HepG2 (cell line): Measurements from ENCODE around the gene FGF23. TPM values are rescaled to one million over a fixed set of nuclear protein-coding genes. Genes with fewer than 3 reads are reported as not detected.

Experiments
- ATAC-seq: fragments of 200-7000 bp; cut with Tn5 transposase; 3 replicates; pipeline ENCODE4 v1.9.1; 2020; ENCODE audit warnings: mild to moderate bottlenecking, moderate library complexity
- BruUV-seq: library from RNA; stranded (reverse); fragments of 400-500 nt; replicated peaks from 2 replicates; lab custom pipeline; 2021; lab: Mats Ljungman, UMichigan
- CTCF ChIA-PET: fragments of 300-600 bp; formaldehyde crosslinking; extraction: SDS; loops from one replicate; lab custom pipeline; 2021; ENCODE audit warnings: low total read pairs, inconsistent platforms, low intra/inter-chr PET ratio; lab: Yijun Ruan, JAX
- POLR2A ChIA-PET: fragments of 350-600 bp; sonication (Branson Sonifier 250); formaldehyde crosslinking; loops from one replicate; lab custom pipeline; 2020; ENCODE audit warnings: antibody characterized with exemption, inconsistent platforms; lab: Yijun Ruan, JAX
- DNase-seq: peaks from one replicate; pipeline ENCODE4 v3.0.0-alpha.2; 2015; ENCODE audit warnings: low spot score
- FAIRE-seq: peaks from 3 replicates; lab custom pipeline; 2011; peaks lifted over from hg19 to GRCh38; lab: Jason Lieb, UNC
- H2AFZ ChIP-seq: one replicate; pipeline ENCODE4 v1.6.1; 2011; ENCODE audit warnings: low read length, inconsistent platforms
- H3K27ac ChIP-seq: fragments of 300-600 bp; 3 replicates; pipeline ENCODE4 v1.8.0; 2011; ENCODE audit warnings: mixed run types, mild to moderate bottlenecking, mixed read lengths, low read length, inconsistent platforms; ENCODE audit not compliant: insufficient read depth; ENCODE audit errors: extremely low read length
- H3K27me3 ChIP-seq, 2 experiments: fragments of 200-600 bp in 1 of 2; 2 replicates in 1 of 2; 3 replicates in 1 of 2; pipeline versions ENCODE4 v1.6.0 to v1.8.0; 2011; ENCODE audit warnings: low read length in 2 of 2, mild to moderate bottlenecking in 2 of 2, moderate library complexity in 2 of 2, inconsistent platforms in 1 of 2; ENCODE audit not compliant: insufficient read depth in 2 of 2, control insufficient read depth in 1 of 2
- H3K36me3 ChIP-seq, 2 experiments: fragments of 200-600 bp in 1 of 2; replicated peaks in 1 of 2; 2 replicates in 1 of 2; 3 replicates in 1 of 2; pipeline versions ENCODE4 v1.5.1 to v1.8.0; 2011; ENCODE audit warnings: low read length in 2 of 2, inconsistent platforms in 1 of 2; ENCODE audit not compliant: insufficient read depth in 2 of 2, control insufficient read depth in 1 of 2
- H3K4me1 ChIP-seq: 2 replicates; pipeline ENCODE4 v1.5.1; 2012; ENCODE audit warnings: low read length, inconsistent platforms; ENCODE audit not compliant: insufficient read depth
- H3K4me2 ChIP-seq: 2 replicates; pipeline ENCODE4 v1.6.0; 2011; ENCODE audit warnings: low read depth, low read length, inconsistent platforms
- H3K4me3 ChIP-seq, 3 experiments: fragments of 200-600 bp in 1 of 3; sonication (generic), shearing (Covaris generic) in 1 of 3; replicated peaks in 1 of 3; 2 replicates each; pipeline ENCODE4 v1.5.1; 2011 to 2016; ENCODE audit warnings: low read length in 3 of 3, inconsistent platforms in 2 of 3, low read depth in 2 of 3, mild to moderate bottlenecking in 2 of 3, control low read depth in 1 of 3, mixed read lengths in 1 of 3; ENCODE audit not compliant: insufficient read depth in 1 of 3
- H3K79me2 ChIP-seq: one replicate; pipeline ENCODE4 v1.6.1; 2011; ENCODE audit warnings: low read length, inconsistent platforms; ENCODE audit not compliant: insufficient read depth
- H3K9ac ChIP-seq: 2 replicates; pipeline ENCODE4 v1.6.0; 2011; ENCODE audit warnings: mild to moderate bottlenecking, low read depth, low read length, inconsistent platforms; ENCODE audit not compliant: insufficient read depth
- H3K9me3 ChIP-seq: 2 replicates; pipeline ENCODE4 v1.5.1; 2012; ENCODE audit warnings: mild to moderate bottlenecking, low read length
- H4K20me1 ChIP-seq: 2 replicates; pipeline ENCODE4 v1.6.0; 2011; ENCODE audit warnings: inconsistent platforms, mild to moderate bottlenecking, low read length, moderate library complexity; ENCODE audit not compliant: insufficient read depth
- CREM ChIP-seq, 2 experiments: sonication (generic) in 1 of 2; formaldehyde crosslinking in 1 of 2; IDR thresholded peaks; 2 replicates each; pipeline versions ENCODE4 v1.4.0 to v1.6.1; 2016 to 2020; ENCODE audit warnings: antibody characterized with exemption in 1 of 2, mild to moderate bottlenecking in 1 of 2, missing genetic modification reagents in 1 of 2
- FOXA1 ChIP-seq, 2 experiments: fragments of 450-650 bp in 1 of 2; sonication (generic) in 1 of 2; formaldehyde crosslinking in 1 of 2; IDR thresholded peaks; 2 replicates each; pipeline versions ENCODE4 v1.4.0 to v1.6.1; 2016 to 2020; ENCODE audit warnings: missing genetic modification reagents in 1 of 2
- FOXA3 ChIP-seq: IDR thresholded peaks from 2 replicates; pipeline ENCODE4 v1.6.1; 2016; ENCODE audit warnings: missing genetic modification reagents, missing compliant biosample characterization
- GLI4 ChIP-seq: sonication (generic); formaldehyde crosslinking; IDR thresholded peaks from 2 replicates; pipeline ENCODE4 v1.5.1; 2020; ENCODE audit warnings: missing genetic modification reagents, mild to moderate bottlenecking, moderate library complexity, borderline replicate concordance
- KAT2B ChIP-seq: fragments of 150-350 bp; IDR thresholded peaks from 2 replicates; pipeline ENCODE4 v1.6.1; 2014; ENCODE audit warnings: low read depth, low read length, borderline replicate concordance
- SIX1 ChIP-seq: sonication (generic); formaldehyde crosslinking; IDR thresholded peaks from 2 replicates; pipeline ENCODE4 v1.4.0; 2020; ENCODE audit warnings: missing genetic modification reagents, borderline replicate concordance
- SKI ChIP-seq: fragments of 450-650 bp; IDR thresholded peaks from one replicate; pipeline ENCODE4 v1.6.1; 2018; ENCODE audit warnings: mild to moderate bottlenecking; ENCODE audit not compliant: partially characterized antibody
- TOPORS ChIP-seq: sonication (generic); formaldehyde crosslinking; IDR thresholded peaks from 2 replicates; pipeline ENCODE4 v1.8.0; 2023; ENCODE audit warnings: mild to moderate bottlenecking, missing genetic modification reagents
- ZFP41 ChIP-seq: sonication (generic); formaldehyde crosslinking; IDR thresholded peaks from 2 replicates; pipeline ENCODE4 v1.4.0; 2020; ENCODE audit warnings: mild to moderate bottlenecking, missing genetic modification reagents, borderline replicate concordance
- ZMYM3 ChIP-seq: sonication (generic); formaldehyde crosslinking; IDR thresholded peaks from 2 replicates; pipeline ENCODE4 v1.5.1; 2020; ENCODE audit warnings: mild to moderate bottlenecking, missing genetic modification reagents
- ZNF569 ChIP-seq: sonication (generic); formaldehyde crosslinking; IDR thresholded peaks from 2 replicates; pipeline ENCODE4 v1.5.0; 2020; ENCODE audit warnings: mild to moderate bottlenecking, missing genetic modification reagents, moderate library complexity, borderline replicate concordance
- ZNF770 ChIP-seq: sonication (generic); formaldehyde crosslinking; IDR thresholded peaks from 2 replicates; pipeline ENCODE4 v1.5.0; 2020; ENCODE audit warnings: mild to moderate bottlenecking, missing genetic modification reagents
- WGBS: methylation state at CpG from one replicate; pipeline ENCODE4 v1.1.6; 2017; ENCODE audit warnings: low lambda C conversion rate; 5-methylcytosine and 5-hydroxymethylcytosine counted together
- in situ Hi-C: cut with HindIII; loops from 2 replicates; pipeline ENCODE4 v1.10.0; 2017; ENCODE audit warnings: low pct_unique_long_range_greater_than_20kb; ENCODE audit not compliant: extremely low pct_ligation_motif_present
- intact Hi-C: fragments of 100-400 bp; cut with micrococcal nuclease; formaldehyde crosslinking; loops from one replicate; pipeline ENCODE4 v1.10.0; 2022; ENCODE audit not compliant: unreplicated experiment
- polyA plus RNA-seq, 8 experiments: library from polyadenylated mRNA; depleted of rRNA in 3 of 8; stranded (reverse) in 7 of 8; unstranded in 1 of 8; fragments of >200 nt; fragmentation: Illumina TruSeq in 4 of 8; extraction: Trizol in 4 of 8; gene quantifications; 2 replicates each; pipeline versions ENCODE4 v1.2.1 to v1.2.3, GENCODE V29; 2011 to 2016; ENCODE audit warnings: low read depth in 4 of 8, missing spikeins in 1 of 8, mixed read lengths in 1 of 8; ENCODE audit not compliant: insufficient read depth in 1 of 8
- total RNA-seq, 5 experiments: library from RNA; depleted of rRNA; stranded (reverse); fragments of >200 nt; fragmentation: Illumina TruSeq; extraction: Trizol; gene quantifications; 2 replicates each; pipeline ENCODE4 v1.2.3, GENCODE V29; 2016; ENCODE audit warnings: low read depth in 1 of 5
- TF ChIP-seq, protein P1 (sequence below): IDR thresholded peaks from 2 replicates; pipeline ENCODE4 v1.6.1; 2016; ENCODE audit warnings: control low read depth
- TF ChIP-seq, protein P2 (sequence below): IDR thresholded peaks from 2 replicates; pipeline ENCODE4 v1.6.1; 2012; ENCODE audit warnings: low read depth, low read length, improper control_type of control experiment
- TF ChIP-seq, protein P3 (sequence below): sonication (generic); formaldehyde crosslinking; IDR thresholded peaks from 2 replicates; pipeline ENCODE4 v1.5.0; 2020; ENCODE audit warnings: missing genetic modification reagents
- TF ChIP-seq, protein P4 (sequence below): sonication (generic); formaldehyde crosslinking; IDR thresholded peaks from 2 replicates; pipeline ENCODE4 v1.4.0; 2020; ENCODE audit warnings: missing genetic modification reagents, mild to moderate bottlenecking, borderline replicate concordance

The FGF23 gene
- total and polyA plus RNA-seq, 2 of the 13 experiments (the other 11 are each of a cell fraction or from before 2014, with no cell fraction given): not detected

DNA sequence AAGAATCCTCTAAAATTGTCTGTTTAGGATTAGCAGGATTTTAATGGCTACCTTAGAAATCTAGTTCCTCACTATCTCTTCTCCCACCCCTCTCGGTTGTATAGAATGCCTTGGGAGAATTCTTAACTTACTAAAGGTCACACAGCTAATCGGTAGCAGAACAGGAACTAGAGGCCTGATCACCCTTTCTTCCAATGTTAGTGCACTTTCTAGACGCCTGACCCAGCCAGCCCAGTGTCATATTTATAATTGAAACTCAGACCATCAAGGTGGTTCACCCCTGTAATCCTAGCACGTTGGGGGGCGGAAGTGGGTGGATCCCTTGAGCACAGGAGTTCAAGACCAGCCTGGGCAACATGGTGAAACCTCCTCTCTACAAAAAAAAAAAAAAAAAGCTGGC is 56.8 kb downstream of the FGF23 start:
- no peak overlapping the region for H3K9ac ChIP-seq
- 79% methylated on average over 5 of the region's 5 CpGs for WGBS
- ChIA-PET CTCF (no interaction called here), POLR2A (no interaction called here)
- H3K27me3 ChIP-seq: no peaks in the 10 kb centered on the region; a peak in 1 of 5 replicates
- BruUV-seq: no TSS peak
- no peak for ATAC-seq
- no peak for FAIRE-seq
- H3K36me3 ChIP-seq: no peaks in the 10 kb centered on the region
- no peak overlapping the region for H2AFZ ChIP-seq
- peaks cover 18% of the 10 kb centered on the region for H3K79me2 ChIP-seq
- no peak overlapping the region for H3K27ac ChIP-seq
- no peaks in the 10 kb centered on the region for H4K20me1 ChIP-seq
- H3K4me2 ChIP-seq: peak overlapping the region; percentile 71
- DNase-seq: no peak
- in situ Hi-C loops (no loop called here), intact Hi-C loops (no loop called here)
- no peaks in the 10 kb centered on the region for H3K9me3 ChIP-seq
- H3K4me3 ChIP-seq: peak overlapping the region in 2 of 3 experiments; percentile 86 to 87; a peak in 2 of 6 replicates
- peaks cover 31% of the 10 kb centered on the region for H3K4me1 ChIP-seq
- no peak for TF ChIP-seq SKI
- TF ChIP-seq ZNF770 (CRISPR knock-in tag): no peak
- TF ChIP-seq ZFP41: no peak
- no peak for TF ChIP-seq ZNF569 (CRISPR knock-in tag)
- no peak for TF ChIP-seq SIX1 (CRISPR knock-in tag)
- no peak for TF ChIP-seq FOXA3
- TF ChIP-seq TOPORS (CRISPR knock-in tag): no peak
- no peak for TF ChIP-seq ZMYM3 (CRISPR knock-in tag)
- no peak for TF ChIP-seq CREM (IDR thresholded peaks at IDR 0.05)
- TF ChIP-seq CREM (CRISPR knock-in tag; IDR thresholded peaks at IDR 0.05): no peak
- TF ChIP-seq, protein P1, sequence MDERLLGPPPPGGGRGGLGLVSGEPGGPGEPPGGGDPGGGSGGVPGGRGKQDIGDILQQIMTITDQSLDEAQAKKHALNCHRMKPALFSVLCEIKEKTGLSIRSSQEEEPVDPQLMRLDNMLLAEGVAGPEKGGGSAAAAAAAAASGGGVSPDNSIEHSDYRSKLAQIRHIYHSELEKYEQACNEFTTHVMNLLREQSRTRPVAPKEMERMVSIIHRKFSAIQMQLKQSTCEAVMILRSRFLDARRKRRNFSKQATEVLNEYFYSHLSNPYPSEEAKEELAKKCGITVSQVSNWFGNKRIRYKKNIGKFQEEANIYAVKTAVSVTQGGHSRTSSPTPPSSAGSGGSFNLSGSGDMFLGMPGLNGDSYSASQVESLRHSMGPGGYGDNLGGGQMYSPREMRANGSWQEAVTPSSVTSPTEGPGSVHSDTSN (CRISPR knock-in tag): no peak
- no peak for TF ChIP-seq KAT2B
- no peak for TF ChIP-seq FOXA1 (IDR thresholded peaks at IDR 0.05)
- no peak for TF ChIP-seq FOXA1 (CRISPR knock-in tag; IDR thresholded peaks at IDR 0.05)
- TF ChIP-seq, protein P2, sequence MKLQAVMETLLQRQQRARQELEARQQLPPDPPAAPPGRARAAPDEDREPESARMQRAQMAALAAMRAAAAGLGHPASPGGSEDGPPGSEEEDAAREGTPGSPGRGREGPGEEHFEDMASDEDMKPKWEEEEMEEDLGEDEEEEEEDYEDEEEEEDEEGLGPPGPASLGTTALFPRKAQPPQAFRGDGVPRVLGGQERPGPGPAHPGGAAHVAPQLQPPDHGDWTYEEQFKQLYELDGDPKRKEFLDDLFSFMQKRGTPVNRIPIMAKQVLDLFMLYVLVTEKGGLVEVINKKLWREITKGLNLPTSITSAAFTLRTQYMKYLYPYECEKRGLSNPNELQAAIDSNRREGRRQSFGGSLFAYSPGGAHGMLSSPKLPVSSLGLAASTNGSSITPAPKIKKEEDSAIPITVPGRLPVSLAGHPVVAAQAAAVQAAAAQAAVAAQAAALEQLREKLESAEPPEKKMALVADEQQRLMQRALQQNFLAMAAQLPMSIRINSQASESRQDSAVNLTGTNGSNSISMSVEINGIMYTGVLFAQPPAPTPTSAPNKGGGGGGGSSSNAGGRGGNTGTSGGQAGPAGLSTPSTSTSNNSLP: no peak
- TF ChIP-seq, protein P3, sequence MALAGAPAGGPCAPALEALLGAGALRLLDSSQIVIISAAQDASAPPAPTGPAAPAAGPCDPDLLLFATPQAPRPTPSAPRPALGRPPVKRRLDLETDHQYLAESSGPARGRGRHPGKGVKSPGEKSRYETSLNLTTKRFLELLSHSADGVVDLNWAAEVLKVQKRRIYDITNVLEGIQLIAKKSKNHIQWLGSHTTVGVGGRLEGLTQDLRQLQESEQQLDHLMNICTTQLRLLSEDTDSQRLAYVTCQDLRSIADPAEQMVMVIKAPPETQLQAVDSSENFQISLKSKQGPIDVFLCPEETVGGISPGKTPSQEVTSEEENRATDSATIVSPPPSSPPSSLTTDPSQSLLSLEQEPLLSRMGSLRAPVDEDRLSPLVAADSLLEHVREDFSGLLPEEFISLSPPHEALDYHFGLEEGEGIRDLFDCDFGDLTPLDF (CRISPR knock-in tag): no peak
- TF ChIP-seq, protein P4, sequence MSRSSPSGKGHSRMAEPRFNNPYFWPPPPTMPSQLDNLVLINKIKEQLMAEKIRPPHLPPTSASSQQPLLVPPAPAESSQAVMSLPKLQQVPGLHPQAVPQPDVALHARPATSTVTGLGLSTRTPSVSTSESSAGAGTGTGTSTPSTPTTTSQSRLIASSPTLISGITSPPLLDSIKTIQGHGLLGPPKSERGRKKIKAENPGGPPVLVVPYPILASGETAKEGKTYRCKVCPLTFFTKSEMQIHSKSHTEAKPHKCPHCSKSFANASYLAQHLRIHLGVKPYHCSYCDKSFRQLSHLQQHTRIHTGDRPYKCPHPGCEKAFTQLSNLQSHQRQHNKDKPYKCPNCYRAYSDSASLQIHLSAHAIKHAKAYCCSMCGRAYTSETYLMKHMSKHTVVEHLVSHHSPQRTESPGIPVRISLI (CRISPR knock-in tag): no peak
- no peak for TF ChIP-seq GLI4
